Stomach (tissue), 4 donors: ENCODE measurements around the gene CAPRIN1.

Experiments
- POLR2A ChIP-seq, 4 donors: fragments of 450-650 bp; IDR thresholded peaks; one replicate each; pipeline ENCODE4 v1.6.1; 2016; ENCODE audit warnings: antibody characterized with exemption in 4 of 4, control low read depth in 2 of 4, mild to moderate bottlenecking in 1 of 4, moderate library complexity in 1 of 4
- POLR2AphosphoS5 ChIP-seq, 3 donors: sonication (generic); formaldehyde crosslinking; IDR thresholded peaks; one replicate each; pipeline ENCODE4 v1.6.1; 2016; ENCODE audit warnings: antibody characterized with exemption in 3 of 3
- TF ChIP-seq, protein P1 (sequence below), 7 experiments: fragments of 450-650 bp in 4 of 7; fragments of 200-600 bp in 3 of 7; sonication (generic) in 3 of 7; IDR thresholded peaks; one replicate each; pipeline ENCODE4 v1.5.1; 2016 to 2019; ENCODE audit warnings: antibody characterized with exemption in 7 of 7, control low read depth in 2 of 7, mild to moderate bottlenecking in 1 of 7

- TF ChIP-seq POLR2A (IDR thresholded peaks at IDR 0.05) (no peak), POLR2AphosphoS5 (IDR thresholded peaks at IDR 0.05) (no peak)
- TF ChIP-seq, protein P1, sequence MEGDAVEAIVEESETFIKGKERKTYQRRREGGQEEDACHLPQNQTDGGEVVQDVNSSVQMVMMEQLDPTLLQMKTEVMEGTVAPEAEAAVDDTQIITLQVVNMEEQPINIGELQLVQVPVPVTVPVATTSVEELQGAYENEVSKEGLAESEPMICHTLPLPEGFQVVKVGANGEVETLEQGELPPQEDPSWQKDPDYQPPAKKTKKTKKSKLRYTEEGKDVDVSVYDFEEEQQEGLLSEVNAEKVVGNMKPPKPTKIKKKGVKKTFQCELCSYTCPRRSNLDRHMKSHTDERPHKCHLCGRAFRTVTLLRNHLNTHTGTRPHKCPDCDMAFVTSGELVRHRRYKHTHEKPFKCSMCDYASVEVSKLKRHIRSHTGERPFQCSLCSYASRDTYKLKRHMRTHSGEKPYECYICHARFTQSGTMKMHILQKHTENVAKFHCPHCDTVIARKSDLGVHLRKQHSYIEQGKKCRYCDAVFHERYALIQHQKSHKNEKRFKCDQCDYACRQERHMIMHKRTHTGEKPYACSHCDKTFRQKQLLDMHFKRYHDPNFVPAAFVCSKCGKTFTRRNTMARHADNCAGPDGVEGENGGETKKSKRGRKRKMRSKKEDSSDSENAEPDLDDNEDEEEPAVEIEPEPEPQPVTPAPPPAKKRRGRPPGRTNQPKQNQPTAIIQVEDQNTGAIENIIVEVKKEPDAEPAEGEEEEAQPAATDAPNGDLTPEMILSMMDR (IDR thresholded peaks at IDR 0.05) = no peak
Measured at GRCh38 chr11:34013898-34014571, 37.5 kb upstream of the CAPRIN1 start.
